DMS79 (cell line): ENCODE results near the gene MAML1.
"Not testable (repeated sequence)": the region's sequence is repeated elsewhere in the genome, so short reads cannot be mapped to it uniquely, and the experiment has no call there.

ENCODE experiments used
- DNase-seq: peaks from one replicate; lab custom pipeline; 2025; lab: John Stamatoyannopoulos, UW

The MAML1 gene, protein sequence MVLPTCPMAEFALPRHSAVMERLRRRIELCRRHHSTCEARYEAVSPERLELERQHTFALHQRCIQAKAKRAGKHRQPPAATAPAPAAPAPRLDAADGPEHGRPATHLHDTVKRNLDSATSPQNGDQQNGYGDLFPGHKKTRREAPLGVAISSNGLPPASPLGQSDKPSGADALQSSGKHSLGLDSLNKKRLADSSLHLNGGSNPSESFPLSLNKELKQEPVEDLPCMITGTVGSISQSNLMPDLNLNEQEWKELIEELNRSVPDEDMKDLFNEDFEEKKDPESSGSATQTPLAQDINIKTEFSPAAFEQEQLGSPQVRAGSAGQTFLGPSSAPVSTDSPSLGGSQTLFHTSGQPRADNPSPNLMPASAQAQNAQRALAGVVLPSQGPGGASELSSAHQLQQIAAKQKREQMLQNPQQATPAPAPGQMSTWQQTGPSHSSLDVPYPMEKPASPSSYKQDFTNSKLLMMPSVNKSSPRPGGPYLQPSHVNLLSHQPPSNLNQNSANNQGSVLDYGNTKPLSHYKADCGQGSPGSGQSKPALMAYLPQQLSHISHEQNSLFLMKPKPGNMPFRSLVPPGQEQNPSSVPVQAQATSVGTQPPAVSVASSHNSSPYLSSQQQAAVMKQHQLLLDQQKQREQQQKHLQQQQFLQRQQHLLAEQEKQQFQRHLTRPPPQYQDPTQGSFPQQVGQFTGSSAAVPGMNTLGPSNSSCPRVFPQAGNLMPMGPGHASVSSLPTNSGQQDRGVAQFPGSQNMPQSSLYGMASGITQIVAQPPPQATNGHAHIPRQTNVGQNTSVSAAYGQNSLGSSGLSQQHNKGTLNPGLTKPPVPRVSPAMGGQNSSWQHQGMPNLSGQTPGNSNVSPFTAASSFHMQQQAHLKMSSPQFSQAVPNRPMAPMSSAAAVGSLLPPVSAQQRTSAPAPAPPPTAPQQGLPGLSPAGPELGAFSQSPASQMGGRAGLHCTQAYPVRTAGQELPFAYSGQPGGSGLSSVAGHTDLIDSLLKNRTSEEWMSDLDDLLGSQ

DNA sequence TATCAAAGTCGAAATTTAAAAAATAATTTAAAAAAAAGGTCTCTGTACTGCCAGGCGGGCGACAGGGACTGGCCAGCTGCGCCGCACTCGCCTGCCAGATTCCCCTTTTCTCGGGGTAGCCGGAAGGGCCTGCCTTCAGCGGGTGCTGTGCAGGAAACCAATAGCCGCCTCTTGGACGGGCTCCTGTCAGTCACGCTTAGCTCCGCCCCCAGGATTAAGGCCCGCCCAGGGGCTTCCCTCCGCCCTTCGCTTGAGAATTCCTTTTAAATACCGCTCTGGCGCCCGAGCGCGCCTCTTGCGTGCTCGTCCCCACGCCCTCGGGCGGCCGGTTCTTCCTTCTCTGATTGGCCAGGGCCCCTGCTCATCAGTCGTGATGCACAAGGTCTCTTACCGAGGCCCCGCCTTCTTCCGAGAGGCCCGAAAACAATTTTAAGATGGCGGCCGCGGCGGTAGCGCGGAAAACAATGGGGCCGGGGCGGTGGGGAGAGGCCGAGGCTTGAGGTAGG, at the start of gene MAML1:
Gene MAML1 (plus strand): TSS at position 411 of the 506 bp plus-strand sequence. CDS start 291 bp downstream, outside the sequence.
- DNase-seq, result peak; percentile 97

DNA sequence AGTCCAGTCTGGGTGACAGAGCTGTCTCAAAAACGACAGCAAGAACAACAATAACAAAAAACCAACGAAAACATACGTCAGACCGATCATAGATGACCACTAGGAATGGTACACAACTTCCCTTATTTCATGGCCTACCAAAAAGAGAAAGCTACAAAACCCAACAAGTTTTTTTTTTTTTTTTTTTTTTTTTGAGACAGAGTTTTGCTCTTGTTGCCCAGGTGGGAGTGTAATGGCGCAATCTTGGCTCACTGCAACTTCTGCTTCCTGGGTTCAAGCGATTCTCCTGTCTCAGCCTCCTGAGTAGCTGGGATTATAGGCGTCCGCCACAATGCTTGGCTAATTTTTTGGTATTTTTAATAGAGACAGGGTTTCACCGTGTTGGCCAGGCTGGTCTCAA, 43.4 kb upstream of the MAML1 start:
- not testable (repeated sequence) for DNase-seq

DNA sequence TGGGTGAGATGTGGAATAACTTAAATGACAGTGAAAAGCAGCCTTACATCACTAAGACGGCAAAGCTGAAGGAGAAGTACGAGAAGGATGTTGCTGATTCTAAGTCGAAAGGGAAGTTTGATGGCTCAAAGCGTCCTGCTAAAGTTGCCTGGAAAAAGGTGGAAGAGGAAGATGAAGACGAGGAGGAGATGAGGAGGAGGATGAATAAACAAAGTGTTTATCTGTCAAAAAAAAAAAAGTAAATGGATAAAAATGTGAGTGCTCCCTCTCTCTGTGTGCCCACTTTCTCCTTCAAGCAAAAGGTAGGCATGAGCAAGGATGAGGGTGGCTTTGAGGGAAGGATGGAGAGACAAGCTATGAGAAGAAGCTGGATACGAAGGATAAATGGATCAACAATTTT, 38.1 kb upstream of the MAML1 start:
- DNase-seq, result no peak

DNA sequence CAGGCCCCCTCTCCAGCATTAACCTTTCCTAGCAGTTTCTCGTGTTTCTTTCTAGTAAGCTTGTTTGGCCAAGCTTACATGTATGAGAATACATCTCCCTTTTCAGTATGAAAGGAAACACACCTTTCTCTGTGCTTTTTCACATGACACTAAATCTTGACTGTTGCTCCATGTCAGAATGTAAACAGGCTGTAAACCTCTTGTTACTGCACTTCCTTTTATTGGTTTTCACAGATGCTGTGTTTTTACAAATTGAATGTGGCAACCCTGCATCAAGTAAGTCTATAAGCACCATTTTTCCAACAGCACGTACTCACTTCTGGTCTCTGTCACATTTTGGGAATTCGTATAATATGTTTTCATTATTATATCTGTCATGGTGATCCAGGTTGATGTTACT, 36.0 kb upstream of the MAML1 start:
- DNase-seq, result no peak

DNA sequence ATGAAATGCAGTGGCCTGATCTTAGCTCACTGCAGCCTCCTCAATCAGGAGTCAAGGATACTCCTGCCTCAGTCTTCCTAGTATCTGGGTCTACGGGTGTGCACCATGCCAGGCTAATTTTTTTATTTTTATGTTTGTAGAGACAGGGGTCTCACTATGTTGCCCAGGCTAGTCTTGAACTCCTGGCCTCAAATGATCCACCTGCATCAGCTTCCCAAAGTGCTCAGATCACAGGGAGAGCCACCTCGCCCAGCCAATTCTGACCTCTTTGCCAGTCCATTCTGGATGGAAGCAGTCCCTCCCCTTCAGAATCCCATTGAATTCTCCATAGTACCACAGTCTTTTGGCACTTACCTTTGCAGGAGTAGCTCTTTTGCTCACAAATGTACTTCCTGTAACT, 35.5 kb upstream of the MAML1 start:
- DNase-seq, result no peak

DNA sequence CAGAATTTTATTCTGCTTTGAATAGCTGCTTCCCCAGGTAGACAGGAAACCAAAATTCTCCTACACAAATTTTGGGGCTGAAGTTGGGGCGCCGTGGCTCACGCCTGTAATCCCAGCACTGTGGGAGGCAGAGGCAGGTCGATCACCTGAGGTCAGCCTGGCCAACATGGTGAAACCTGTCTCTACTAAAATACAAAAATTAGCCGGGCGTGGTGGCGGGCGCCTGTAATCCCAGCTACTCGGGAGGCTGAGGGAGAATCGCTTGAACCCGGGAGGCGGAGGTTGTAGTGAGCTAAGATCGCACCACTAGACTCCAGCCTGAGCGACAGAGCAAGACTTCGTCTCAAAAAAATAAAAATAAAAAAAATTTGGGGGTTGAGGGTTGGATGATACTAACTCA, 35.1 kb upstream of the MAML1 start:
- DNase-seq, result not testable (repeated sequence)

DNA sequence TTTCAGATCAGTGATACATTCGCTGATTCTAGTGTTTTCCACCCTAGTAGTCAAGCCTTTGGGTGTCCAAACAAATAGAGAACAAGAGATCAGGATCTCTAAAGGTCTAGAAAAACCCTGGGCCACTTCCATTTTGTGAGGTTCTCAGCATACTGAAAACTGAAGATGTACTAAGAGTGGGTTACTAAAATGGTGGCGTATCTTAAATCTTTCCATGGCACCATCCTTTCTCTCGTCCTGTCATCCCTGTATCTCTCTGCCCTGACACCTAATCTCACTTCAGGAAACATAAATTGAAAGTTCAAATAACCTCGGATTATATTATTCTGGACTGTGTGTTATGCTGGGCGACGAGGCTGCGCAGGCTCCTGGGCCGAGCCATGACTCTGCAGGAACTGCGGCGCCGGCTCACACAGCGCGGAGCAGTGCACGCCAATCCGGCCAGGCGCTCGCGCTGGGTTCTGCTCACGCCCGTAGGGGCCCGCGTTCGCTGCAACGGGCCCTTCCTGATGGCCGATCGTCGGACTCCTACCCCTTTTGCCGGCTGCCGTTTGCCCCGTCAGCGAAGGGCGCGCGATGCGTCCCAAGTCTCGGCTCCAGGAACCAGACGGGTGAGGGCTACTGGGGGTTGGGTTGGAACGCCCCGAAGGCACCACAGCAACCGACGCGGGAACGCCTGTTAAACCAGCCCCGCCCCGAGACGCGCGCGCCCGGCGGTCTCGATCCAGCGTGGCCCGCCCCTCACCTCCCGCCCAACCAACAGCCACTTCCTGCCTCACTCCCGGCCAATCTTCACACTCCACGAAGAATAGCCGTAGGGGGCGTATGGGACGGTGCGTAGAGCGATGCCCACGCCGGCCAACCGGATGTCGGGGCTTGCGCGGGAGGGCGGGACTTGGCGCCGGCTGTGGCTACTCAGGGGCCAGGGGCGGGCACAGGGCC, 34.4 kb upstream of the MAML1 start:
- DNase-seq, result peak; percentile 95

DNA sequence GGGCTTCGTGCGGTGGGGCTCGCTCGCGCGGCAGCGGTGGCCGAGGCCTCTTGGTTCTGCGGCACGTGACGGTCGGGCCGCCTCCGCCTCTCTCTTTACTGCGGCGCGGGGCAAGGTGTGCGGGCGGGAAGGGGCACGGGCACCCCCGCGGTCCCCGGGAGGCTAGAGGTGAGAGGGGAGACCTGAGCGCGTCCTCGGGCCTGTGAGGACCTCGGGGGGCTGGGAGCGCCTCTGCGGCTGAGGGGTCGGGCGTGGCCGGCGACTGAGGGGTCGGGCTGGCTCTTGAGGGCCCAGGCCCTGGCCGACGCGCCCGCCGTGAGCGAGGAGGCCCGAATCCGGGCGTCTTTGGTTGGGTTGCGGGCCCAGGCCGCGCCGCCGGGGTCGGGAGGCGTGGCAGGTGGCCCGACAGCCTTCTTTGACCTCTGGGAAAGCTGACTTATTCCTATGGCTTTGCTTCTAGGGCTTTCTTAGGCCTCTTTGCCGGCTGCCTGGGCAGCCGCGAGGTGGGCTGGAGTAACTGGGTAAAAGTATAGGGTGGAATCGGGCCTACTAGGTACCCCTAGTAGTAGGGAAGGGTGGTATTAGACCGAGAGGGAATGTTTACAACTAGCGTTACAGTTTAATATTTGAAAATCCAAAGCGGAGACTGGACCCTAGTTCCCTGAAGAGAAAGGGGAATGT, 33.5 kb upstream of the MAML1 start, which contains the start of gene CANX:
Gene CANX (plus strand): TSS at position 33 of the 681 bp plus-strand sequence. CDS start 6,715 bp downstream, outside the sequence.
- no peak for DNase-seq

DNA sequence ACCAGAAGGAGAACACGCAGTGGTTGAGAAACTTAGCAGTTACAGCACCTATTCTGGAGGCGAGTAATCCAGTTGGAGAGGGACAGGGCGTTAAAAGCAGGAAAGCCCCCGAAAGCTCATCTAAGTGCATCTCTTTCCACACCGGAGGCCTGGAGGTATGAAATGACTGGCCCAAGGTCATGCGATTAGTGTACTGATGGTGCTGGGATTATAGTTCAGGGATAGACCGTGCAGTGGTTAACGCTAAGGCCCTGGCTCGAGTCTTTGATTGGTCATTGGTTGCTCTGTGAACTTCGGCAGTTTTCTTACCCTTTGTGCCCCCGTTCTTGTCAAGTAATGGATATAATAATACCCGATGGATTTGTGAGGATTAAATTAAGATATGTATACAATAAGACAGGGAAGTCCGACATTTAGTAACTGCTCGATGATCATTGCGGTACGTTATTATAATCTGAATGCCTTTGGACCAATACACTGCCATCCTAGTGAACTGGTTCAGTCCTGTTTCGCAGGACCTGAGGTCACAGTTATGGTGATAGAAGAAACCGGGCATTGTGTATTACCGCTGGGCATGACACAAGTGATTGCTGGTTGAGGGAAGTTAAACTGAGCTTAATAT, 32.9 kb upstream of the MAML1 start:
- peak; percentile 22 for DNase-seq

DNA sequence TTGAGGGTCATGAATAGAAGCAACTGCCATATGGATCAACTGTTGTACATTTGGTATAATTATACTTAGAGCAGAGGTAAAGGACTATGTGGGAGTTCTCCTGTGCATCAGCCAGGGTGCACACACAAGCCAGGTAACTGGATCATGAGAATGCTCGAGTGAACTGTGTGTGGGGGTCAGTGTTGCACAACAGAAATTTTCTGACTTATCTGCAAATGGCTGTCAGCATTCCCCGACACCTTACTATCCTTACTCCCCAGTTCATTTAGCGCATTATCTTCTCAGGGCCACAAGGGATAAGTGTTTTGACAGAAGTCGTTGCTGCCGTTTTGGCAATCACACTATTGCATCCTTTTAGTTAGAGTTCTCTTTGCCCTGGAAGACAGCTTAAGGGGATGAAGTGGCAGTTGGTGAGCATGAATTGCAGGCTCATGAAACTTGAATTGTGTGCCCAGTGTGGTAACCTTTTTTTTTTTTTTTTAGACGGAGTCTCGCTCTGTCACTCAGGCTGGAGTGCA, 32.2 kb upstream of the MAML1 start:
- no peak for DNase-seq

DNA sequence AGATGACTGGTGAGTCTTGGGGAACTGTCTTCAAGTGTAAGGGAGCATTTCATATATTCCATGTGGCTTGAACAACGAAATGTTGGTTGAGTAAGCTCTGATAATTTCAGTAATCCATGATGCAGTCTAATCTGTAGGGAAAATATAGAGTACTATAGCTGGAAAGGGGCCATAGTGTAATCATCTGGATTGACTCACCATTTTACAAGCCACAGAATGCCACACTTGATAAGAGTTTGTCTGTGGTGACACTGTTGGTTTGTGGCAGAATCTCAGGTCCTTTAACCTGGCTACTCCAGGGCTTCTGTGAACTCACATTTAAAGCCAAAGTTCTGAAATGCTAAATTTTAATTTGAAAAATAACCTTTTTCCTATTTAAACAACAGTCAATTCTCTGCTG, 16.3 kb upstream of the MAML1 start:
- DNase-seq, result no peak

DNA sequence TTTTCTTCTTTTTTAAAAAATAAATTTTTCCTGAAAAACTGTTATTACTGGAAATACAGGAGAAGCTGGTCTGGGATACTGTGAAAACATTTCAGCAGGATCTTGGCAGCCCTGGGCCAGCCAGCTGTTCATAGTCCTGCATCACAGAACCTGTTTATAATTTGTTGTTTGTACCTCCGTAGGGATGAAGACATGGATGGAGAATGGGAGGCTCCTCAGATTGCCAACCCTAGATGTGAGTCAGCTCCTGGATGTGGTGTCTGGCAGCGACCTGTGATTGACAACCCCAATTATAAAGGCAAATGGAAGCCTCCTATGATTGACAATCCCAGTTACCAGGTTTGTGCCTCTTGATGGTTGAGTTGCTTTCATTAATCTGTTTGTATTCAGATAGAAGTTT, 12.4 kb upstream of the MAML1 start:
- no peak for DNase-seq

DNA sequence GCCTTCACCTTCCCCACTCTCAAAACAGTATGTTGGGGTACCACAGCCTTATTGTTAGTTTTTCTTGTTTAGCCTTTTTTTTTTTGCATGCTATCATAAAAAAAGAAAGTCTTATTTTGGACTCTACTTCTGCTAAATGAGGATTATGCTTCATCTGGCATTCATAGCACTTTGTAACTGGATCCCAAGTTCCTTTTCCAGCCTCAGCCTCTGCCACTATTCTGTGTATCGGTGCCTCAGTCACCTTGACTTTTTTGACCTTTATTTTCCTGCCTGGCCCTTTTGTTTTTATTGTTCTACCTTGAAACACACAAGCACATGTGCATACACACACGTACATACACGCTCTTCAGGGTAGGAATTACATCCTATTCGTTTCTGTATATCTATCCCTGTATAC, 8.5 kb upstream of the MAML1 start:
- no peak for DNase-seq

DNA sequence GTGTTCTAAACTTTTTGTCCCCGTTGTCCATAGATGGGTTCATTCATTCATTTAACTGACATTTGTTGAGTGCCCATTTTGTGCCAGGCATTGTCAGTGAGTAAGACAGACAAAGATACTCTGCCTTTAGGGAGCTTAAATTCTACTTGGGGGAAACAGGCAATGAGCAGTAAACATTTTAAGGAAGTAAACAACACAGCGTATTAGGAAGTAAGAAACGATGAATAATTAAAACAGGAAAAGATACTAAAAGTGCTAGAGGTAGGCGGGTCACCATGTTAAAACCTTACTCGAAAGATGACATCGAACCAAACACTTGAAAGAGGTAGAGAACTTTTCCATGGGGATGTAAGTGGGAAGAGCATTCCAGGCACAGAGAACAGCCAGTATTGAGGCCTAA, 5.5 kb upstream of the MAML1 start:
- DNase-seq, result no peak

DNA sequence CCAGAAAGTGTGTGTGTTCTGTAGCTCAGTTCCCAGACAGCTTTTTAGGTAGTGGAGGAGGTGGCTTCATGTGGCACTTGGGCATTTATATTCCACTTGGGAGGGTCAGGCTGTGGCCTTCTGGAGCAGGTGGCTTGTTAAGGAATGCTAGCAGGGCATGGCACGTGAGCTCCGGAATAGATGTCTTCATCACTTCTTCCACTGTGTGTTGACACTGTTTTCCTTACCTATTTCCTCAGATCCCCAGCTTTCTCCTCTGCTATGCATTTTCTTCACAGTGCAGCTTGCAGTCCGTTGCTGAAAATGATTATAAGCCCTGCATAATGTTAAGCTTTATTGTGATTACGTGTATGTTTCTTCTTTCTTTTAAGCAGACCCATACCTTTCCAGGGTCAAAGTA, 3.3 kb upstream of the MAML1 start:
- no peak for DNase-seq

DNA sequence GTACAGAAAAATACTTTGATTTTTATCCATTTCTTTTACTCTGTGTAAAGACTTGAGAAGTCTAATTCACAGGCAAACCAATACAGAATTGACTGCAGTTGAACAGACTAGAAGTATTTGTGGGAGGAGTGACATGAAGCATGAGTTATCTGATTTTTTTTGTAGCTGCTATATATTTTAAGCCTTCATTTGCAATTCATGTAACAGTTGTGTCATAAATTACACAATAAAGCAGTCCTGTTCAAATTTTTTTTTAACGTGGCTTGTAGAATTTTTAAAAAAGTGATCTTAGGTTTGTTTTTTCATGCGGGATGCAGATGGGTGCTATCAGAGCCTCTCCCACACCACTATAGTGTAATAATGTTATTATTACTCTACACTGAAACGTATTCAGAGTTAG, 2.9 kb upstream of the MAML1 start:
- DNase-seq, result no peak

DNA sequence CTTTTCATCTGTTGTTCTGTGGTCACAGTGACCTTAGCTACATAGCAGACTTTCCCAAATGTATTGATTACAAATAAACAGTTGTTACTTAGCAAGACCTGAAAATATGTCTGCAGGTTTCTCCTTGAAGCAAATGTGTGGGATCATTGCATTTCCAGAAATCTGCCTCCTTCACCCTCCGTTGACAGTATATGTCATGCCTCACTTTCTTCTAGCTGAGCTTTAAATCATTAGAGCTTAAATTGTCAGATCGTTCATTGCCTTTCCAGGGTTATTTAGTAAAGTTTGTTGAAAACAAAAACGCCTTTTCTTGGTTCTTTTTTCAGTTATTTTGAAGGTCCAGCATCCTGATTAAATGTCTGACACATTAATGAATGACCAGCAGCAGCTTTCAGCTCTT, 2.3 kb upstream of the MAML1 start:
- DNase-seq, result no peak

DNA sequence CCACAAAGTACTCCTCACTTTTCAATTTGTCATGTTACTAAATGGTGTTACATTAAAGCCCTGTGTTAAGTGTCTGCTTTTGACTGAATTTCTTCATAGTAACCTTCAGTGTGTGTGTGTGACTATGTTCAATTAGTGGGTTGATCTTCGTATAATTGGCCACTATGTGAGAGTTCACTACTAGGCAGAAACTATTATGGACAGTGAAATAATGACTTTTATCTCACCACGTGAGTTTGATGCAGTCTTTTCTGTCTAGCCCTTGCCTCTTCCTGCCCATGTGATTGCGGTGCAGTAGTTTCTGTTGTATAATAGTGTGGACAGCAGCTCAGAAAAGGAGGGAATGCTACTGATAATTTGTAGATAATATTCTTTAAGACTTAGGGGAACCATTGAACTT, 1.8 kb upstream of the MAML1 start:
- DNase-seq, result no peak

DNA sequence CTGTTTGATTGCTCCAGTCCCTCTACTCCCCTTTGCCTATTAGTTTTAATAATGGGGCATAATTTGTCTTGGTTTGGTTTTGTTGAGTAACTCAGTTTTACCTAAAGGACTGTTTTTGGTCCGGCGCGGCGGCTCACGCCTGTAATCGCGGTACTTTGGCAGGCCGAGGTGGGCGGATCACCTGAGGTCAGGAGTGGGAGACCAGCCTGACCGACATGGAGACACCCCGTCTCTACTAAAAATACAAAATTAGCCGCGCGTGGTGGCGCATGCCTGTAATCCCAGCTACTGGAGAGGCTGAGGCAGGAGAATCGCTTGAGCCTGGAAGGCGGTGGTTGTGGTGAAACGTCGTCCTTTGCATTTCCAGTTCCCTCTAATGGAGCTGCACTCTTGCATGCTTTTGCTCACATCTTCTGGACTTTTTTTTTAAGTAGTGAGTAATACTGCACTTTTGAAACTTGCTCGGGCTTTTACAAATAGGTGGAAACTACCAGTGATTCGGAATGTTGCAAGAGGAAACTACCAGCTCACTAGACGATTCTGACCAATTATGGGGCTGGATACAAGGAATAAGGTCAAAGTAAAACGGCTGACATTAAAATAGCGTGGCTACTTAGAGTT, 721 bp upstream of the MAML1 start:
- DNase-seq, result no peak
